Testis (tissue), 5 donors: ENCODE measurements around the gene LIPG. TPM values are rescaled to one million over a fixed set of nuclear protein-coding genes. Genes with fewer than 3 reads are reported as not detected.
"Not testable (repeated sequence)": the region's sequence is repeated elsewhere in the genome, so short reads cannot be mapped to it uniquely, and the experiment has no call there.

Experiments used
- DNase-seq: peaks from one replicate; pipeline ENCODE4 v3.0.0-alpha.2; 2019
- H3K27ac ChIP-seq, 2 donors: fragments of 200-600 bp; sonication (generic); one replicate each; pipeline ENCODE4 v1.5.1; 2019
- H3K27me3 ChIP-seq: fragments of 200-600 bp; sonication (generic); one replicate; pipeline ENCODE4 v1.5.1; 2019
- H3K36me3 ChIP-seq: fragments of 200-600 bp; sonication (generic); one replicate; pipeline ENCODE4 v1.5.1; 2017; ENCODE audit warnings: low read depth; ENCODE audit errors: missing control alignments
- H3K4me1 ChIP-seq: fragments of 200-600 bp; sonication (generic); one replicate; pipeline ENCODE4 v1.5.1; 2019
- H3K4me3 ChIP-seq, 2 donors: fragments of 200-600 bp; sonication (generic); one replicate each; pipeline ENCODE4 v1.5.1; 2017 to 2019
- H3K9me3 ChIP-seq: fragments of 200-600 bp; sonication (generic); one replicate; pipeline ENCODE4 v1.5.1; 2017
- POLR2A ChIP-seq: fragments of 450-650 bp; IDR thresholded peaks from one replicate; pipeline ENCODE4 v1.6.1; 2017; ENCODE audit warnings: antibody characterized with exemption, mild to moderate bottlenecking, moderate library complexity
- WGBS, 2 donors: methylation state at CpG; one replicate each; pipeline ENCODE4 v1.1.5; 2018; 5-methylcytosine and 5-hydroxymethylcytosine counted together
- intact Hi-C: fragments of 100-400 bp; cut with DNase I; formaldehyde crosslinking; loops from one replicate; pipeline ENCODE4 v1.15.1; 2023; ENCODE audit warnings: low total_unique reads
- long read RNA-seq, 2 donors: transcript quantifications; one replicate each; lab custom pipeline, GENCODE V29; 2026
- polyA plus RNA-seq: library from polyadenylated mRNA; stranded (reverse); fragments of 350-450 nt; fragmentation: Illumina TruSeq; extraction: RNeasy Lipid Tissue Mini Kit (QIAGEN cat#74804); gene quantifications from one replicate; pipeline ENCODE4 v1.2.3, GENCODE V29; 2014; ENCODE audit warnings: low read depth, low replicate concordance; ENCODE audit not compliant: insufficient read depth
- total RNA-seq, 2 donors: library from RNA; depleted of rRNA; stranded (reverse); fragments of >200 nt; gene quantifications; one replicate each; pipeline ENCODE4 v1.2.3, GENCODE V29; 2016
- TF ChIP-seq, protein P1 (sequence below), 3 experiments: fragments of 450-650 bp in 2 of 3; fragments of 200-600 bp in 1 of 3; sonication (generic) in 1 of 3; IDR thresholded peaks; one replicate each; pipeline ENCODE4 v1.5.1; 2016 to 2019; ENCODE audit warnings: antibody characterized with exemption in 3 of 3, mild to moderate bottlenecking in 2 of 3, moderate library complexity in 1 of 3

Gene LIPG
- total RNA-seq (10 to 100 TPM; 25.4 to 48.0 TPM), polyA plus RNA-seq (35.2 TPM)
- long read RNA-seq, donor 1, full-length matches to known transcripts, result 11 of 11 reads
- long read RNA-seq, donor 1, partial matches to known transcripts, result 0 of 11 reads
- long read RNA-seq, donor 1, other reads (novel, unspliced or antisense), result 0 of 11 reads
- long read RNA-seq, donor 2, full-length matches to known transcripts, result 4 of 4 reads
- long read RNA-seq, donor 2, partial matches to known transcripts, result 0 of 4 reads
- long read RNA-seq, donor 2, other reads (novel, unspliced or antisense), result 0 of 4 reads

DNA sequence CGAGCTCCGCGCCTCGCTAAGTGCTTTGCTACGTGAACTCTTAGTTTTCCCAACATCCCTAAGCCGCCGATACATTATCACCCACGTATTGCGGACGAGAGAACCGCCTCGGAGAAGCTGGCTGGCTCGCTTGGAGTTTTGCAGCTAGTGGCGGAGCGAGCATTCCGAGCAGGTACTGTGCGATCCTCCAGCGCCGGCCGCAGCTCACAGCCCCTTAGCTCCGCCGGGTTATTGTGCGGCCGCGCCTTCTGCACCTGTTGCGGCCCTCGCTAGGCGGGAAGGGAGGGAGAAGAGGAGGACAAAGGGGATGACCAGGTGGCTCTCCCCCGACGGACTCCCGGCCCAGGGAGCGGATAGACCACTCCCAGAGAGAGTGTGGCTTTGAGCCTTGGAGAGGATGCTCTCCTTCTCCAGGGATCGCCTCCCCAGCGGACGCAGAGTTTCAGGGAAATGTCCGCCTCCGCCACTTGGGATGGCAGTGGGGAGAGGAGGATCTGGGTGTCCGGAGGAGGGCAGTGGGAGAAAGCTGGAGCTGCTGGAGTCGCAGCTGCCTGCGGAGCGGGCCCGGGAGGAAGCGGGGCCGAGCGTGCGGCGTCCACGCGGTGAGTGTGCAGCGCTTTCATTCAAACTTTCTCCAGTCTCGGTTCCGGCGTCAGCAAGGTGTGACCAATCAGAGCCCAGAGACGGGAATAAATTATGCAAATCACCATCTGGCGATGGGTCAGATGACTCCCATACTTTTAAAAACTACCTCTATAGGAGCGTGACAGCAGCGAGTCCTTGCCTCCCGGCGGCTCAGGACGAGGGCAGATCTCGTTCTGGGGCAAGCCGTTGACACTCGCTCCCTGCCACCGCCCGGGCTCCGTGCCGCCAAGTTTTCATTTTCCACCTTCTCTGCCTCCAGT lies at the start of gene LIPG:
Gene LIPG, plus strand, starts transcription at position 769 of the 905 bp plus-strand sequence. CDS start 252 bp downstream, outside the sequence.
- no peak for TF ChIP-seq POLR2A
- TF ChIP-seq, protein P1, sequence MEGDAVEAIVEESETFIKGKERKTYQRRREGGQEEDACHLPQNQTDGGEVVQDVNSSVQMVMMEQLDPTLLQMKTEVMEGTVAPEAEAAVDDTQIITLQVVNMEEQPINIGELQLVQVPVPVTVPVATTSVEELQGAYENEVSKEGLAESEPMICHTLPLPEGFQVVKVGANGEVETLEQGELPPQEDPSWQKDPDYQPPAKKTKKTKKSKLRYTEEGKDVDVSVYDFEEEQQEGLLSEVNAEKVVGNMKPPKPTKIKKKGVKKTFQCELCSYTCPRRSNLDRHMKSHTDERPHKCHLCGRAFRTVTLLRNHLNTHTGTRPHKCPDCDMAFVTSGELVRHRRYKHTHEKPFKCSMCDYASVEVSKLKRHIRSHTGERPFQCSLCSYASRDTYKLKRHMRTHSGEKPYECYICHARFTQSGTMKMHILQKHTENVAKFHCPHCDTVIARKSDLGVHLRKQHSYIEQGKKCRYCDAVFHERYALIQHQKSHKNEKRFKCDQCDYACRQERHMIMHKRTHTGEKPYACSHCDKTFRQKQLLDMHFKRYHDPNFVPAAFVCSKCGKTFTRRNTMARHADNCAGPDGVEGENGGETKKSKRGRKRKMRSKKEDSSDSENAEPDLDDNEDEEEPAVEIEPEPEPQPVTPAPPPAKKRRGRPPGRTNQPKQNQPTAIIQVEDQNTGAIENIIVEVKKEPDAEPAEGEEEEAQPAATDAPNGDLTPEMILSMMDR (IDR thresholded peaks at IDR 0.05), result peak in 1 of 3 experiments; percentile 6
- Histone ChIP-seq H3K9me3 (no peaks in the 10 kb centered on the region), H3K36me3 (no peaks in the 10 kb centered on the region), H3K4me3 (peak within 1 kb of the TSS; percentile 27 to 37), H3K27ac (no peak within 1 kb of the TSS), H3K27me3 (no peaks in the 10 kb centered on the region), H3K4me1 (peaks cover 18% of the 10 kb centered on the region)
- intact Hi-C loops, result no loop called here
- 1% methylated on average over 37 to 62 of the region's 67 CpGs for WGBS, 2 donors
- peak; percentile 85 for DNase-seq

DNA sequence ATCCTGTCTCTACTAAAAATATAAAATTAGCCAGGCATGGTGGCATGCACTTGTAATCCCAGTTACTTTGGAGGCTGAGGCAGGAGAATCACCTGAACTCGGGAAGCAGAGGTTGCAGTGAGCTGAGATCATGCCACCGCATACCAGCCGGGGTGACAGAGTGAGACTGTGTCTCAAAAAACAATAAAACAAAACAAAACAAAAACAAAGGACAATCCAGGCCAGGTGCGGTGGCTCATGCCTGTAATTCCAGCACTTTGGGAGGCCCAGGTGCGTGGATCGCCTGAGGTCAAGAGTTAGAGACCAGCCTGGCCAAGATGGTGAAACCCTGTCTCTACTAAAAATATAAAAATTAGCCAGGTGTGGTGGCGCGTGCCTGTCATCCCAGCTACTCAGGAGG lies 49.0 kb upstream of the LIPG start:
- DNase-seq, H3K36me3 ChIP-seq, H3K9me3 ChIP-seq, H3K27me3 ChIP-seq, H3K27ac ChIP-seq, H3K4me3 ChIP-seq, H3K4me1 ChIP-seq, intact Hi-C loops: not testable (repeated sequence)
- 95 to 99% methylated on average over 8 of the region's 8 CpGs for WGBS, 2 donors

- Histone ChIP-seq H3K4me3 (no peak overlapping the region), H3K27me3 (no peaks in the 10 kb centered on the region), H3K9me3 (no peaks in the 10 kb centered on the region), H3K4me1 (no peaks in the 10 kb centered on the region), H3K27ac (no peak overlapping the region), H3K36me3 (no peaks in the 10 kb centered on the region)
- peak; percentile 60 for DNase-seq
- TF ChIP-seq, protein P1 (IDR thresholded peaks at IDR 0.05), result no peak
- TF ChIP-seq POLR2A, result no peak
- 39 to 50% methylated on average over 7 to 9 of the region's 9 CpGs for WGBS, 2 donors
- intact Hi-C loops, result no loop called here
Measured at GRCh38 chr18:49514577-49514976, 47.3 kb upstream of the LIPG start.

- 75 to 76% methylated on average over 5 of the region's 5 CpGs for WGBS, 2 donors
Measured at GRCh38 chr18:49515003-49515402, 46.9 kb upstream of the LIPG start.

GRCh38 chr18:49515516-49515915 lies 46.3 kb upstream of the LIPG start:
- no peaks in the 10 kb centered on the region for H3K9me3 ChIP-seq
- no peak overlapping the region for H3K27ac ChIP-seq
- no peaks in the 10 kb centered on the region for H3K4me1 ChIP-seq
- H3K27me3 ChIP-seq, result no peaks in the 10 kb centered on the region
- intact Hi-C loops, result no loop called here
- WGBS, 2 donors, result 95 to 97% methylated on average over 3 of the region's 3 CpGs
- no peak for DNase-seq
- TF ChIP-seq POLR2A, result no peak
- TF ChIP-seq, protein P1 (IDR thresholded peaks at IDR 0.05), result no peak
- no peaks in the 10 kb centered on the region for H3K36me3 ChIP-seq
- H3K4me3 ChIP-seq, result no peak overlapping the region

More at GRCh38 chr18:49515003-49515402, 46.9 kb upstream of the LIPG start:
- H3K27ac ChIP-seq, H3K4me3 ChIP-seq, H3K27me3 ChIP-seq, H3K36me3 ChIP-seq, DNase-seq, intact Hi-C loops, H3K4me1 ChIP-seq, H3K9me3 ChIP-seq: not testable (repeated sequence)
